G401 (cell line): ENCODE data around the gene SLC35F1. TPM values are rescaled to one million over a fixed set of nuclear protein-coding genes. Genes with fewer than 3 reads are reported as not detected.
A peak's percentile ranks its signal among the peaks of the same experiment; 100 is the strongest.

Experiments
- DNase-seq: peaks from one replicate; pipeline ENCODE4 v3.0.0-alpha.2; 2015; ENCODE audit warnings: low spot score
- in situ Hi-C: cut with HindIII; loops from 2 replicates; pipeline ENCODE4 v1.10.0; 2016; ENCODE audit warnings: low sequenced_read_pairs, mixed read lengths
- total RNA-seq: library from RNA; depleted of rRNA; stranded (reverse); fragments of >200 nt; shearing (Covaris generic); gene quantifications from 2 replicates; pipeline ENCODE4 v1.2.3, GENCODE V29; 2014

Gene SLC35F1
- total RNA-seq, 1 experiment from 2014 or later: not detected

DNA sequence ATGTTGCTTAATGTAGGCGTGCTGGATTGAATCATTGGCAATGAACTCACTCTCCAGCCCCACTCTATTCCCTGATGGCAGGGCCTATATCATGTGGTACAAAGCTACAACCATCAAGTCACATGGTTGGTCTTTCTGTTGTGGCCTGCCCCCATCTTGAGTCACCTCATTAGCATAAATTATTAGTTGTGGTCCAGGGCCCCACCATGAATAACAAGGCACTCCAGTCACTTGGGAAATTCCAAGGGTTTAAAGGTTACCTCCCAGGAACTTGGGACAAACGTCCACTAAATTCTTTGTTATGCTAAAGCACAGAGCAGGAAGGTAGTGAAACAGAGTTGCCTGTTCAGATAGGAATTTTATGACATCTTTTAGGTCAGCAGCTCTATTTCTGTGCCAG lies 193.7 kb downstream of the SLC35F1 start:
- DNase-seq: no peak
- in situ Hi-C loops: no loop called here

DNA sequence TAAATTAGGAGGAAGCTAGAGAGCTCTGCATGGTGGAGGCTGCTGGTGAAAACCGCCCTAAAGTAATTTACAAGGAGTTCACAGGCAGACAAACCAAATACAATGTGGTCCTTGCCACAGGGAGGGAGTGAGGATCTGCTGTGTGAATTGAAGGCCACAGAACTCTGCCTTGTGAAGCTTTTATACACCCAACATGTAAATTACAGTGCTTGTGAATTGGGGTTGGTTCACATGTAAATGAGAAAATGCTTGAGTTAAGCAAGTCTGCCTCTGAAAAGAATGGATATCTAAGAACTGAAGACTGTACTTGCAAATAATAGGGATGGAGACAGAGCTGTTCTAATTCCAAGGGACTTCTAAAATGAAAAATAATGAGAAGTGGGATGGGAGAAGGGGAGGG lies 194.2 kb downstream of the SLC35F1 start:
- DNase-seq: no peak
- in situ Hi-C loops: no loop called here

DNA sequence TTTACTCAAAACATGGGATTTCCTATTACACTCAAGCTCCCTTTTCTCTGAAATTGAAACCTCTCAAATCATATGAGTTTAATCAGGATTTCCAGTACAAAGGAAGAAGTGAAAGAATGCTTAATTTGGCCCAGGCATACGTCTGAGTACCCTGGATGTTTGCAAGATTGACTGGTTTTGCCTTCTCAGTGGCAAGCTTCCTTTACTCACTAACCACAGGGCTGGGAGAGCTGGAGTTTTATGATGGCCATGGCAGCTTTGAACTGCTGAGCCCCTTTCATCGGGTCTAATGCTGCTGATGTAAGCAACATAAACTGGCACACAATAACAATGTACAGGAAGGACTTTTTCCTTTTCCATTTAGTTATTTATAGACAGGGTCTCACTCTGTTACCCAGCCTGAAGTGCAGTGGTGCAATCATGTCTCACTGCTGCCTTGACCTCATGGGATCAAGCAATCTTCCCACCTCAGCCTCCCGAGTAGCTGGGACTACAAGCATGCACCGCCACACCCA lies 194.8 kb downstream of the SLC35F1 start:
- DNase-seq: no peak
- in situ Hi-C loops: no loop called here

DNA sequence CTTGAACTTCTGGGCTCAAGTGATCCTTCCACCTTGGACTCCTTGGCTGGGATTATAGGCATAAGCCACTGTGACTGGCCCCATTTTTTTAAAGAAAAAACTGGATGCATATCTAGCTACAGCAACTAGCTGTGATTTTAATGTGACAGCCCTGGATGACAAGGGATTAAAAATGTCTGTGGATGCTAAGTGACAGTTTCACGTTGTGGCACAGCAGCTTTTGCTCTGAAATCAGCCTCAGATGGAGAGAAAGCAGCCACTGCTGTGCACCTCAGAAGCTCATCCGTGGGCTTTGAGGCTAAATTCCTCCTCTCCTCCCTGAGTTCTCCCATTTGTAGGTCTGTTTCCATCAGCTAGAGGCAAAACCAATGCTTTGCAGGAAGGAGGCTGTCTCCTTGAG lies 195.3 kb downstream of the SLC35F1 start:
- in situ Hi-C loops: no loop called here

DNA sequence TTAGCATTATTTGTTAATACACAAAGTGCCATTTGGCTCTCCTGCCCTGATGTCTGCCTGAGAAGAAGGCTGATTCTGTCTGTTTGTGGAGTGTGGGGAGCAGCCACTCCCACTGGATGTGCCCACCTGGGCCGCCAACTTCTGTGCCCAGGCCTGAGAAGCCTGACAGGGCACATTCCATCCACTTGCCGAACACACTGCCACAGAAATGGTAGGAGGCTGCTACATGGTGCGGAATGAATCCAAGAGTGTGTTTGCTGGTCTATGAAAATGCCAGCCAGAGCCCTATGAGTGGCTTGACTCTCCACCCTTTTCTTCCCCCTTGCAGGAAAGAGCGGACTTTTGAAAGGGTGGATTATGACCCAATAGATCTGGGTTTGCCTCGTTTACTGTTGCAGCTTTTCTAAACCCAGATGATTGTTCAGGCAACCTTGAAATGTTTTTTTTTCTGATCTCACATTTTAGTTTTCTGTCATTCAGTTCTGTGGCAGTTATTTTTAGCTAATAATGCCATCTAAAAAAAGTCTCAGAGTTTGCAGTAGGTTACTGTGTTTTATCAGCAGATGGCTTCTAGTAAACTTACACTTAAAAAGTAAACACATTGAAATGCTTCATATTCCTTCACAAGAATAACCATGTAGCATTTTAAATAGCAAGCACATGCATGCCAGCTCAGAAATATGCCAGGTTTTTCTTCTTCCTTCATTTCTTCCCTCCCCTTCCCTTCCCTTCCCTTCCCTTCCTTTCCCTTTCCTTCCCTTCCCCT lies 196.5 kb downstream of the SLC35F1 start:
- in situ Hi-C loops: no loop called here
- no peak for DNase-seq

More for the DNA sequence above, 195.3 kb downstream of the SLC35F1 start:
- DNase-seq: no peak

DNA sequence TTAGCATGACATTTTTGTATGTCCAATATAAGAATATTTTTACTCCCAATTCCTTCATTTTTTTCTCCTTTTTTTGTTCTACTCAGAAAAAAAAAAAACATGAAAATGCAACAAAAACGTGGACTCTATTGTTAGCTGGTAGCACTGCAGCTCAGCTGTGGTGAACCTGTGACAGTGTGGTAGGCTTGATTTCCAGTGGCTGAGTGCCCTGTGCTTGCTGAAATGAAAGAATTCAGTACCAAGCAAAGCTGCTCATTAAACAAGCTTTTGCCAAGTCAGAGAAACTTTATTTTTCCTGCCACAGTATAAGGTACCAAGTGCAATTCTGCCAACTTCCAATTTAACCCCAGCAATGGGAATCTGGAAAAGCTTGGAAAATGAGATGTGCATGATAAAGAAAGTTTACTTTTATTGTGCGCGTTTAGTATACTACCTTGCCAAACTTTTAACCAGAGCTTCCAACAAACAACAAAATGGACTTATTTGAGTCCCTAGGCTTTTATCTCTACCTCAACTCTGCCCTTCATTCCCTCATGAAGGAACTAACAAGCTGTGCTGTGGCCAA lies 215.2 kb downstream of the SLC35F1 start:
- no peak for DNase-seq
- in situ Hi-C loops: no loop called here

DNA sequence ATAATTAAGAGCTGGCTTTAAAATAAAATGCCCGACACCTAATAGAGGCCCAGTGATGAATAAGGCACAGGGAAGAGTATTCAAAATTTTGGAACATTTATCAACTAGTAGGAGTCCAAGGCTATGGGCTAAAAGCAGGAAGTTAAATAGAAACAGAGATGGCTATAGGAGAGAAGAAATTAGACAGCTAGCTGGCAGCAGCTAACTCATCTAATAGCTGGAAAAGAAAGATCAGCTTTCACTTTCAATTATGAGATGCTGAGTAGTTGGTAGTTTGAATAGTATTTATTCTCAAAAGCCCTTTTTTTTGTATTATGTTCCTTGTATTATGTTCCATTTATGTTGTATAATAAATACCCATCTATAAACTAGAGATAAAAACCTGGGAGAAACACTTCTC lies 215.7 kb downstream of the SLC35F1 start:
- no peak for DNase-seq
- in situ Hi-C loops: no loop called here

DNA sequence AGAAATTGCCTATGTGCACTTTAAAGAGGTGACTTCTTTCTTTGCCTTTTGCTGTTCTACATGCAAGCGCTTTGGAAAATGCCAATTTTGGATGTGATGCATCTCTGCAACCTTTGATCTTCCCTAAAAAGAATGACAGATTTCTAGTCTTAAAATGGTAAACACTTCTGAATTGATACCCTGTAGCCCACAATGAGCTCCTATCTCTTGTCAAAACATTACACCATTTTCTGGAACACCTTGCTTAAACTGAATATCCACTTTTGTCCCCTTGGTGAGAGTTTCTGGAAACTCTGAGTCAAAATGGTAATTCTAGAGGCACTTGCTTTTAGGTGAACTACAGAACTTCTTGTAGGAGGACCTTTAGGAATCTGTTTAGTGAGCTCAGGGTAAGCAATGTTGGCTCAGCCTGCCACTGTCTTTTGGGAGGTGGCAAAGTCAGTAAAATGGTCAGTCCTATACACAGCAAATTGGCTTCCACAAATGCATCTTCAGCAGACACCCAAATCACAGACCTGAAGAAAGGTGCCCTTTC lies 216.5 kb downstream of the SLC35F1 start:
- no peak for DNase-seq
- in situ Hi-C loops: no loop called here

DNA sequence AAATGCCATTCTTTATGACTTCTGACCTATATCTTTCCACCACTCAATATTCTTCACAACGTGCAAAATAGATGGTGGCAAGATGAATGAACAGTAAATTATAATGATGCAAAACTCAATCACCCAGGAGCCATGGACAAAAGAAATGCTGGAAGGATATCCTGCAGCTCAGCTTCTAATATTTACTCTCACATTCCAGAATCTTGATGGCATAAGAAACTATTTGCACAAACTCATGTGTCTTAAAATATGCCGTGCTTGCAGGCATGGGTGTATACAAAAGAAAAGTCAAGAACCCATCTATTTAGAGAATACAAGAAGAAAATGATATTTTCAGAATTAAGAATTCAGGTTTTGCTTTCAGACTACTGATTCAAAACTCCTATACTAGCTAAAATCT lies 217.8 kb downstream of the SLC35F1 start:
- DNase-seq: no peak
- in situ Hi-C loops: no loop called here

DNA sequence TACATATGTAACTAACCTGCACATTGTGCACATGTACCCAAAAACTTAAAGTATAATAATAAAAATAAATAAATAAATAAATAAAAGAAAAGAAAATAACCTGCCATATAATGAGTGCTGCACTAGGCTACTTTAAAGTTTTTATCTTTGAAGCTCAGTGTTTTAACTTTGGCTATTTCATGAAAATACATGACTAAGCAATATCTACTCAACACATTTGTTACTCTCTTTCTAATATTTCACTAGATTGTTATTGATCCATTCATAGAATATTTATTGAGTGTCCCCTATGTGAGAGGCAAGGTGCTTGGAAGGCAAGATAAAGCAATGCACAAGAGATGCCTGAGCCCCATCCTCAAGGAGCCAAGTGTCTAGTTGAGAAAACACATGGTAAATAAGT lies 221.7 kb downstream of the SLC35F1 start:
- in situ Hi-C loops: no loop called here
- no peak for DNase-seq

DNA sequence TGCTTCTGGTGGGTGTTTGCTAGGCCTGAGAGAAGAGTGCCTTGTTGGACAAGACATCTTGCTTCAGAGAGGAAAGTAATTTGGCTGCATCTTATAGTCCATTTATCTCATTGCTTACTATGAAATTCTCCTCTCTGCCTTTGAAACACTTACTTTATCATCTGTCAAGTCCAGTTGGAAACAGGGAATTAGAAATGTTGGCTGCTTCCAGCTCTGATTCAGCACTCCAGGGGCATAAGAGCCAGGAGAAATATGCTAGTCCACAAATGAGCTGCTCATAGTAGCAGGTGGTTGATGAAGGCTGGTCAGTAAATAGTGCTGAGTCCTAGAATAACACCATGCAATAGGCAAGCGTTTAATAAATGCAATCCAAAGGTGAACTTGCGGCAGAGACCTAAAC lies 227.1 kb downstream of the SLC35F1 start:
- peak; percentile 18 for DNase-seq
- in situ Hi-C loops: no loop called here

DNA sequence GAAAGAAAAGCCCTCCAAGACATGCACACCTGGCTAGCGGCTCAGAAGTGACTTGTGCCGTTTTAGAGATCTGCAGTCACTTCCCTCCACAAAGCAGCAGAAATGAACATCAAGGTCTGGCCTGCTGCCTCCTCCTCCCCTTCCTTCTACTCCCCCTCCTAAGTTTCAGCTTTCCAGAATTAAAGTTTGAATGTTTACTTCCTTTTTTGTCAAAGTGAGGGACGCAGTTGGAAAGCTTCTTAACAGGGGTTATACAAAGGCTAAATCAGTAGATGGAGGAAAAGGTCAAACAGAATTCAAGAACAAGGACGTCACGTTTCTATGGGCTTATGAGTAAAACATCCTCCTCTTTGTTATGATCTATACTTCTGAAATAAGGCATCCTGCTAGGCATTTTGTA lies 227.7 kb downstream of the SLC35F1 start:
- DNase-seq: no peak
- in situ Hi-C loops: no loop called here

DNA sequence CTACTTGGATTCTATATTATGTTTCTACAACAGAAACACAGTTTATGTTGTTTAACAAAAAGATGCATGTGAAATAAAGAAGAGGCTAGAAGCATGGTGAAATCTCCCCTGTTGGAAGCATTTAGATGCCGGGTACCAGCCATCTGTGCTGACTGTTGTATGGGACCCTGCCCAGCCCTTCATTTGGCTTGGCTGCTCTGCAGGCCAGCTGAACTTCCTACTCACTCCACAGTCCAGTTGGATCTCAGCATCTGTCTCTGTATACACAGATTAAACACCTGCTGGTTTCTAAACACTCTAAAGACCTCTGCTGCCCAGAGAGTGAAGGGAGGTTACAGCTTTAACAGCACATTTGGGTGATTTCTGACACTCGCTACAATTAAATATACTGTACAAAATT lies 228.3 kb downstream of the SLC35F1 start:
- peak; percentile 10 for DNase-seq
- in situ Hi-C loops: no loop called here

DNA sequence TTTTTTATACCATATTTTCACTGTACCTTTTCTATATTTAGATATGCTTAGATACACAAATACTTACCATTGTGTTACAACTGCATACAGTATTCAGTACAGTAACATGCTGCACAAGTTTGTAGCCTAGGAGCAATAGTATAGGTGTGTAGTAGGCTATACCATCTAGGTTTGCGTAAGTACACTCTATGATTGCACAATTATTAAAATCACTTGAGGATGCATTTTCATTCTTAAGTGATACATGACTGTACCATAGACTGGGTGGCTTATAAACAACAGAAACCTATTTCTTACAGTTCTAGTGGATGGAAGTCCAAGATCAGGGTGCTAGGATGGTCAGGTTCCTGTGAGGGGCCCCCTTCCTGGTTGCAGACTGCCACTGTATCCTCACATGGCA lies 234.1 kb downstream of the SLC35F1 start:
- DNase-seq: no peak
- in situ Hi-C loops: no loop called here

DNA sequence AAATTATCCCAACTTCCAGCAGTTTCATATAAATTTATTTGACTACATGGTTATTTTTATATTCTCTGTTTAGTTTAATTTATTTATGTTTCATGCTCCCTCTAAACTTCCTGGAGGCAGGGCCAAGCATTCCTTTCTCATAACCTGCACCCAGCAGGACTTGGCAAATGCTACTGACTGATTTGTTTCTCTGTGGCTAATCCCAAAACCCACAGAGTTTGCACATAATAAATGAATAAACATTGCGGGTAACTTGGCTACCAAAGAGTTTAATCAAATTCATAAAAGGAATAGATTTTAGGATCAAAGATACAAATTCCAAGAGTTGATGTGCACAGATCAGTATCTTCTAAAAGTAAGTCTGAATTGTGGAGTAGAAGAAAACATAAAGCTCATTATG lies 239.5 kb downstream of the SLC35F1 start:
- in situ Hi-C loops: no loop called here
- no peak for DNase-seq

DNA sequence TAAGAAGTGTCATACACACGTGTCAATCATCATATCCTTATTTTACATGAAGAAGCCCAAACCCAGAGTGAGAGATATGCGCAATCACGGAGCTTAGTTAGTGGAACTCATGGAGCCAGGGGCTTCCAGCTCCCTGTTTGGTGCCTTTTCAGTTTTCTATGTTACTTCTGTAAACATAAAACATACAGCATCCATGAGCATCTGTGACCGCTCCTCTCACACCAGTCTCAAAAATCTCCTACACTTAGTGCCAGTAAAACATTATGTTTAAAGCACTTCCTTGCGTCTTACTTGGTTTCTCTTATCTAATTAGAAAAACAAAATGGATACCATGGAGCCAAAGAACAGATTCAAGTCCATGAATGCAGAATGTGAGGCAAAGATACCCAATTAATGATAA lies 240.4 kb downstream of the SLC35F1 start:
- no peak for DNase-seq
- in situ Hi-C loops: no loop called here

DNA sequence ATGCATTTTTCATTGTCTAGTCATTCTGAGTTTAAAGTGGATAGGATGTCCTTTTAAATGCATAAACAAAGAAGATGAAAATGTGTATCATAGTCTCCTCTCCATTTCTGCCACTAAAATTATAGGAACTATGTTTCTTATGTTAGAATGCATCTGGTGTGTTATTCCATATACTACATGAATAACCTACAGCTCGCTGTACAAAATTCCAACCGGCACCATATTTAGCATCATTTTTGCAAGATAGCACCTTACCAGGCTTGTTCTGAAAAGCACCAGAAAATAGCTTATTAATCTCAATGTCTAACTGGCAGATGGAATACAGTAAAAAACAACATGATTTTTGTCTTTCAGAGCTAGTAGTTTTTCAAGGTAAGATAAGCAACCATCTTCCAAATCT lies 241.5 kb downstream of the SLC35F1 start:
- no peak for DNase-seq
- in situ Hi-C loops: no loop called here

DNA sequence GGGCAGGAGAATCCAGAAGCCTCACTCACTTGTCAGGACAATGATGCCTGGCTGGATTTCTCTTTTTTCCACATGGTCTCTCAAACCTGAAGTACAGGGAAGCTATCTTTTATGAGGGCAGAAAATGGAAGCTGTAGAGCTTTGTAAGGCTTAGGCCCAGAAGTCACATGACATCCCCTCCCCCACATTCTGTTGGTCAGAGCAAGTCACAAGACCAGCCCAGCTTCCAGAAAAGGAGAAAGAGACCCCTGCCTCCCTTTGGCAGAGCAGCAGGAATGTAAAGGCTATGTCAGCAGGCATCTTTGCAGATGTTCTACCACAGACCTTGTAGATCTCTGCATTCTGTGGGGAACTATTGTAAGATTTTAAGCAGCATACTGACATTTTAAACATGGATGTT lies 245.5 kb downstream of the SLC35F1 start:
- no peak for DNase-seq
- in situ Hi-C loops: no loop called here

DNA sequence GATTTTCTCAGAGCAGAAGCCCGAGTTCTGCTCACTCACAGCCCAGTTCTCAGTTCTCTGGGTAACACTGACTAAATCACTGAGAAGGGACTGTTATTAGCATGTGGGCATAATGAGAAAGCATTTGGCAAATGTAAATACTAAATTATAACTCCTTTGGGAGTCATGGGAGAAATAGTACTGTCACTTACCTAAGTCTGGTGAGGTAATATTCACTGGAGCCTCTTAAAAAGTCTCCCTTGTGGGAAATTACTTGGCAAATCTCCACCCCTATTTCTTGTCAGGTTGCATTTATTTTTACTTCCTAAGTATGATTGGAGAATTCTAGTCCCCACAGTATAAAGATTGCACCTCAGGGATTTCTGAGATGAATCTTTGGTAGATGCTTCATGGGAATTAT lies 254.3 kb downstream of the SLC35F1 start:
- in situ Hi-C loops: no loop called here
- DNase-seq: no peak

DNA sequence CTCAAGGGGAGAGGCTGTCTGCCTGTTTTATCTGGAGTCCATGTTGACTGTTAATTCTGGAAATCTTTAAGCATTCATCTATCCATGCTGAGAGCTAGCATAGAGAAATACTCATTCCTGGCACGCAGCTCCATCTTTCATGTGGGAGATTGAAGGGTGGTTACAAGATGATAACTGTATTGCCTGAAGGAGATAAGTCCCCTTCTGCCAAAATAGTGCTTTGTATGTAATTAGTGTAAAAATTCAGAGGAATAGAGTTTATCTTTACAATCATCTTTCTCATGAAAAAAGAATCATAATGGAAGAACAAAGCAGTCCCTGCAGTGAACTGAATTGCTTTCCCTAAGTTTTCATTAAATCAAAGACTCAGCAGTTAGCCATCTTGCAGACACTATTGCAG lies 256.5 kb downstream of the SLC35F1 start:
- DNase-seq: no peak
- in situ Hi-C loops: no loop called here

DNA sequence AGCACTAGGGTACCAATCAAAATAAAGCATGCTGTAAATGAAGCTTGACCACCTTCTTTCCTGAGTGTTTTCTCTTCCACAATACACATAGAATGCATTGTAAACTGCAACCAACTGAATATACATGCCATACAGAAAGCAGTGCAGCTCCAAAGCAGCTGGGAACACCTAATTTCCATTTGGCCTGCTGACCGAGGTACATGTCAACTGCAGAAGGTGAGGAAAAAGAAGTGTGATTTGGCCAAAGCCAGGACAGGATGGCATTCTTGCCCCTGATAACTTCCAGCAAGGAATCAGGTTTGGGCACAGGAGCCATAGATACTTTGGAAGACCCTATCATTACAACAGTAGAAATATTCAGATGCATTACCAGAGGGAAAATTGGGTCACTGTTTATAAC lies 258.4 kb downstream of the SLC35F1 start:
- in situ Hi-C loops: no loop called here
- no peak for DNase-seq
